Prostate gland (tissue), 2 donors: ENCODE results near the gene MLPH. TPM values are rescaled to one million over a fixed set of nuclear protein-coding genes. Genes with fewer than 3 reads are reported as not detected.

ENCODE experiments used
- DNase-seq: peaks from one replicate; pipeline ENCODE4 v3.0.0-alpha.2; 2019; ENCODE audit warnings: low spot score
- H3K27ac ChIP-seq, 2 donors: fragments of 200-600 bp; sonication (generic); 2 replicates each; pipeline ENCODE4 v1.5.1; 2017 to 2019
- H3K27me3 ChIP-seq: fragments of 200-600 bp; sonication (generic); replicated peaks from 2 replicates; pipeline ENCODE4 v1.5.1; 2019; ENCODE audit not compliant: insufficient read depth
- H3K36me3 ChIP-seq, 2 donors: fragments of 200-600 bp; sonication (generic); 1 replicate in 1 of 2; 2 replicates in 1 of 2; pipeline versions ENCODE4 v1.5.1 to v1.8.1; 2017 to 2019
- H3K4me1 ChIP-seq: fragments of 200-600 bp; sonication (generic); replicated peaks from 2 replicates; pipeline ENCODE4 v1.5.1; 2019
- H3K4me3 ChIP-seq, 2 donors: fragments of 200-600 bp; sonication (generic); 2 replicates each; pipeline ENCODE4 v1.5.1; 2017 to 2019
- H3K9me3 ChIP-seq: fragments of 200-600 bp; sonication (generic); 2 replicates; pipeline ENCODE4 v1.5.1; 2017
- POLR2A ChIP-seq: fragments of 450-650 bp; IDR thresholded peaks from one replicate; pipeline ENCODE4 v1.6.1; 2016; ENCODE audit warnings: antibody characterized with exemption, mild to moderate bottlenecking
- POLR2AphosphoS5 ChIP-seq: sonication (generic); formaldehyde crosslinking; IDR thresholded peaks from one replicate; pipeline ENCODE4 v1.6.1; 2017; ENCODE audit warnings: antibody characterized with exemption
- WGBS: methylation state at CpG from one replicate; pipeline ENCODE4 v1.1.5; 2018; 5-methylcytosine and 5-hydroxymethylcytosine counted together
- intact Hi-C: fragments of 100-400 bp; cut with DNase I; formaldehyde crosslinking; loops from one replicate; pipeline ENCODE4 v1.14.2; 2022
- total RNA-seq, 2 donors: library from RNA; depleted of rRNA; stranded (reverse); fragments of >200 nt; gene quantifications; one replicate each; pipeline ENCODE4 v1.1.0, GENCODE V29; 2016
- TF ChIP-seq, protein P1 (sequence below), 4 experiments: fragments of 200-600 bp in 2 of 4; fragments of 450-650 bp in 2 of 4; sonication (generic) in 2 of 4; IDR thresholded peaks; 1 replicate in 3 of 4; 2 replicates in 1 of 4; pipeline ENCODE4 v1.5.1; 2016 to 2019; ENCODE audit warnings: antibody characterized with exemption in 4 of 4, mild to moderate bottlenecking in 2 of 4, moderate library complexity in 2 of 4

MLPH gene
- total RNA-seq, 2 donors from 2014 or later: 371 to 393 TPM

DNA sequence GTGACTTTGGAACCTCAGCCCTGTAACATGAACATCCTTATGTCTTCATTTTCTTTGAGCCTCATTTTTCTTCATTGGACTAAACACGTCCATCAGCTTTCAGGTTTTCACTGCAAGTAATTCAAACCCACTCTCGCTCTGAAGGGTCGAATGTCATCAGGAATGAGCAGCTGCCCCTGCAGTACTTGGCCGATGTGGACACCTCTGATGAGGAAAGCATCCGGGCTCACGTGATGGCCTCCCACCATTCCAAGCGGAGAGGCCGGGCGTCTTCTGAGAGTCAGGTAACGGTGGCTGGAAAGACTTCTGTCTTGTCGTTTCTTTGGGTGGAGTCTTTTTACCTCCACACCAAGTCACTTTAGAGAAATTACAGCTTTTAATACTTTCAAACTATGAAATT lies 40.2 kb downstream of the MLPH start:
- H3K4me3 ChIP-seq: no peak overlapping the region
- H3K4me1 ChIP-seq: no peaks in the 10 kb centered on the region
- WGBS: 86% methylated on average over 11 of the region's 11 CpGs
- H3K27me3 ChIP-seq: no peaks in the 10 kb centered on the region
- no peak for DNase-seq
- no peak for TF ChIP-seq POLR2AphosphoS5
- no peak for TF ChIP-seq POLR2A
- TF ChIP-seq, protein P1, sequence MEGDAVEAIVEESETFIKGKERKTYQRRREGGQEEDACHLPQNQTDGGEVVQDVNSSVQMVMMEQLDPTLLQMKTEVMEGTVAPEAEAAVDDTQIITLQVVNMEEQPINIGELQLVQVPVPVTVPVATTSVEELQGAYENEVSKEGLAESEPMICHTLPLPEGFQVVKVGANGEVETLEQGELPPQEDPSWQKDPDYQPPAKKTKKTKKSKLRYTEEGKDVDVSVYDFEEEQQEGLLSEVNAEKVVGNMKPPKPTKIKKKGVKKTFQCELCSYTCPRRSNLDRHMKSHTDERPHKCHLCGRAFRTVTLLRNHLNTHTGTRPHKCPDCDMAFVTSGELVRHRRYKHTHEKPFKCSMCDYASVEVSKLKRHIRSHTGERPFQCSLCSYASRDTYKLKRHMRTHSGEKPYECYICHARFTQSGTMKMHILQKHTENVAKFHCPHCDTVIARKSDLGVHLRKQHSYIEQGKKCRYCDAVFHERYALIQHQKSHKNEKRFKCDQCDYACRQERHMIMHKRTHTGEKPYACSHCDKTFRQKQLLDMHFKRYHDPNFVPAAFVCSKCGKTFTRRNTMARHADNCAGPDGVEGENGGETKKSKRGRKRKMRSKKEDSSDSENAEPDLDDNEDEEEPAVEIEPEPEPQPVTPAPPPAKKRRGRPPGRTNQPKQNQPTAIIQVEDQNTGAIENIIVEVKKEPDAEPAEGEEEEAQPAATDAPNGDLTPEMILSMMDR (IDR thresholded peaks at IDR 0.05): no peak
- intact Hi-C loops: no loop called here
- H3K27ac ChIP-seq: peak overlapping the region in 1 of 2 donors; percentile 7
- no peaks in the 10 kb centered on the region for H3K36me3 ChIP-seq
- no peaks in the 10 kb centered on the region for H3K9me3 ChIP-seq

DNA sequence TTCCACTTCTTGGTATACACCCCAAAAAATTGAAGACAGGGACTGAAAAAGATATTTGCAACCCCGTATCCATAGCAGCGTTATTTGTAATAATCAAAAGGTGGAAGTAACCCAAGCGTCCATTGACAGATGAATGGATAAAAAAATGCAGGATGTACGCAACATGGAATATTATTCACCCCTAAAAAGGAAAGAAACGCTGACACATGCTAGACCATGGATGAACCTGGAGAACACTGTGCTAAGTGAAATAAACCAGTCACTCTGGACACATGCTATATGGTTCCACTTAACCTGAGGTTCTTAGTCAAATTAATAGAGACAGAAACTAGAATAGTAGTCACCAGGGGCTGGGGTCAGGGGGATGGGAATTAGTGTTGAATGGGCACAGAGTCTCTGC lies 40.7 kb downstream of the MLPH start:
- Histone ChIP-seq H3K36me3 (no peaks in the 10 kb centered on the region), H3K4me3 (no peak overlapping the region), H3K27ac (no peak overlapping the region), H3K27me3 (no peaks in the 10 kb centered on the region), H3K4me1 (no peaks in the 10 kb centered on the region), H3K9me3 (no peaks in the 10 kb centered on the region)
- intact Hi-C loops: no loop called here
- WGBS: 98% methylated on average over 5 of the region's 5 CpGs
- no peak for TF ChIP-seq POLR2A
- TF ChIP-seq, protein P1 (IDR thresholded peaks at IDR 0.05): no peak
- DNase-seq: no peak

DNA sequence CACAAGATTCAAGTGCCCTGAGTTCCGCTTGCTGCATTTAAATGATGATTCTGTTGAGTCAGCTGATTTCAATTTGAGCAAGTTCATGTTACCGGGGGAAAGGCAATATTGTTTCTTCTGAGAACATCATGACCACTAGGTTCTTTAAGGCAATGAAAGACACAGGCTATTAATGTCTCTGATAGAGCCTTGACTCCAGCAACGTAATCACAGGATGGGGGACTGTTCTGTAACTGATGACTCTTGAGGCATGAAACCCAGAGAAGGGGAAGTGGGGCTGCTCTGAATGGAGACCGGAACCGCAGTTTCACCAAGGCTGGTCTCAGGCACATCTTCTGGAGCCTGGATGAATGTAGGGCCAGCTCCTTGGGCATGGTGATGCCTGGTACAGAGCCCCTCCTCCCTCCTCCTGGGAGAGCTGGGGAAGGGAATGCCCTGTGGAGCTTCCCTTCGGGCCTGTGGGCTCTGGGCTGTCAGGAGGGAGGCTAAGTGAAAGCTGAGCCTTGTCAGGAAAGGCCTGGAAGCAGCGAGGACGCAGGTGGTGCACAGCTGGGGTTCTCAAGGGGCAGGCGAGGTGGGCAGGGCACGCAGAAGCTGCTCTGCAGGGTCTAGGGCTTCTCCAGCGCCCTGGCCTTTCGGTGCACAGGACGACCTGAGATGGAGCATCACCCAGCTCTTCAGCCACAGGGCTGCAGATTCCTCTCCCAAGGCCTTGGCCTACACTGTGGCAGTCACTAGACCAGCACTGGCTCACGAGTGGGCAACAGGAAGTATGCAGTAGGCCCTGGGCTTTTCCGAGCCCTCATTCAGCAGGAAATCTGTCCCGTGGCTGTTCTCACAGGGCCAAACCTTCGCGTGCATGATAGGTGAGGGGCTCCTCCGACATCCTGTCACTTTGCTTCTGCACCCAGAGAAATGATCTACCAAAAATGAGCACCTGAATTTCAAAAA lies 42.7 kb downstream of the MLPH start:
- H3K4me1 ChIP-seq: no peaks in the 10 kb centered on the region
- H3K4me3 ChIP-seq: no peak overlapping the region
- H3K27me3 ChIP-seq: no peaks in the 10 kb centered on the region
- H3K27ac ChIP-seq: no peak overlapping the region
- DNase-seq: no peak
- TF ChIP-seq POLR2AphosphoS5 (no peak), POLR2A (no peak)
- TF ChIP-seq, protein P1 (IDR thresholded peaks at IDR 0.05): no peak
- 86% methylated on average over 15 of the region's 19 CpGs for WGBS
- H3K9me3 ChIP-seq: no peaks in the 10 kb centered on the region
- intact Hi-C loops: no loop called here
- no peaks in the 10 kb centered on the region for H3K36me3 ChIP-seq

DNA sequence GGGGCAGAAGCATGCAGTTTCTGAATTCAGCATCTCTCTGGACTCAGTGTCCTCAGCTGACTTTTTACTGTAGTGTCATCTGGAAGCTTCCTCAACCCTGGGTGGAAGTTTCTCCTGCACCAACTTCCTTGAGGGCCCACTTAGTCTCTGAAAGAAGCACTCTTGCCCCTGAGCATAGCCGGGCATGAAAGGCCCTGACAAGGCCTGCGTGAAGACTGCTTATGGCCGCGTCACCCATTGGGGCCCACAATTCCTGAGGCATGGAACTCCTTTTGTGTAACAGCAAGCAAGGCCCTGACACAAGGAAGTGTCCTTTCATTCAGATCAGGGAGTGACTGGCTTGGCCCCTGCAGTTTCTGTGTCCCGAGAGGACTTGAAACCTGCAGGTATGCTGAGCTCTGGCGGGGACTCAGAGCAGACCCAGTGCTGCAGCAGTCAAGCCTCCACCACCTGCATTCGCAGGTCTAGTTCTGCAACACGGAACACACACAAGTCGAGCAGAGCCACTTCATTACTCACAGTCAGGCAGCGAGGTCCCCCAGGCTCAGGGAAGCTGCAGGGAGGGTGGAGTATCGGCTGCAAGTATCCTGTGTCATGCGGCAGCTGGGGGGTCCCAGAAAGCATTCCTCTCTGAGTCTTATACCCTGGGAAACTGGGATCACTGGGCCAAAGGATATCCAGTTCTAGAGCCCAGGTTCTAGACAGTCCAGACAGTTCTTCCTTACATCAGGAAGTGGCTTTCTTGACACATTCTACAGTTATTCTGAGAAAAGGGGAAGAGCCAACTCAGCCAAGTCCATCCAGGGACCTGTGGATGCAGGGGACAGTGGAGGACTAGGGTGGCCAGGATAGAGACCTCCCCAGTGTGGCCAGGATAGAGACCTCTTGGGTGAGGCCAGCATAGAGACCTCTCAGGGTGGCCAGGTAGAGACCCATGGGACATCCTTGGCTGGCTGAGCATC lies 43.7 kb downstream of the MLPH start:
- H3K36me3 ChIP-seq: no peaks in the 10 kb centered on the region
- no peaks in the 10 kb centered on the region for H3K9me3 ChIP-seq
- WGBS: 92% methylated on average over 12 of the region's 12 CpGs
- intact Hi-C loops: no loop called here
- no peaks in the 10 kb centered on the region for H3K4me1 ChIP-seq
- no peak overlapping the region for H3K4me3 ChIP-seq
- H3K27me3 ChIP-seq: no peaks in the 10 kb centered on the region
- TF ChIP-seq, protein P1 (IDR thresholded peaks at IDR 0.05): no peak
- TF ChIP-seq POLR2AphosphoS5 (no peak), POLR2A (no peak)
- DNase-seq: no peak
- no peak overlapping the region for H3K27ac ChIP-seq
